GM18861 (cell line): ENCODE data around the gene AMFR.
"Not testable (repeated sequence)": the region's sequence is repeated elsewhere in the genome, so short reads cannot be mapped to it uniquely, and the experiment has no call there.

Experiments used
- ATAC-seq: cut with Tn5 transposase; IDR thresholded peaks from one replicate; pipeline ENCODE4 v1.9.1; 2021; ENCODE audit not compliant: unreplicated experiment

AMFR gene

DNA sequence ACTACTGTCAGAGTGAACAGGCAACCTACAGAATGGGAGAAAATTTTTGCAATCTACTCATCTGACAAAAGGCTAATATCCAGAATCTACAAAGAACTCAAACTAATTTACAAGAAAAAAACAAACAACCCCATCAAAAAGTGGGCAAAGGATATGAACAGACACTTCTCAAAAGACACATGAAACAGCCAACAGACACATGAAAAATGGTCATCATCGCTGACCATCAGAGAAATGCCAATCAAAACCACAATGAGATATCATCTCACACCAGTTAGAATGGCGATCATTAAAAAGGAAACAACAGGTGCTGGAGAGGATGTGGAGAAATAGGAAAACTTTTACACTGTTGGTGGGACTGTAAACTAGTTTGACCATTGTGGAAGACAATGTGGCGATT is 28.6 kb downstream of the AMFR start:
- ATAC-seq = not testable (repeated sequence)

DNA sequence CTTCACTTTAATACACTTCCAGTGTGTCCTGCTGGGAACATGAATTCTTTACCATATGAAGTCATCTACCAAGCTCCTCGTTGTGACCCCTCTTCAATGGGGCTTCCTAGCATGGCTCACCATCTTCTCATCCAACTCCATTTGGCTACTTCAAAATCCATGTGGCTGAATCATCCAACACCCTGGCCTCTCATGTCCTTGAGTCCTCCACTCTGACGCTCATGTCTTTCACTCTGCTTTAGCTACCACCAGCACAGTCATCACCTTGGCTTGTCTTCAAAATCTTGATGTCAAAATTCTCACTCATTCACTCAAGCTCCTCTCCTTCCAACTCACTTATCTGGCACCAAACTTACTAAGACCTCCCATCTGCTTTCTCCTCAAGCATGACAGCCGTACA is 35.8 kb downstream of the AMFR start:
- no peak for ATAC-seq

DNA sequence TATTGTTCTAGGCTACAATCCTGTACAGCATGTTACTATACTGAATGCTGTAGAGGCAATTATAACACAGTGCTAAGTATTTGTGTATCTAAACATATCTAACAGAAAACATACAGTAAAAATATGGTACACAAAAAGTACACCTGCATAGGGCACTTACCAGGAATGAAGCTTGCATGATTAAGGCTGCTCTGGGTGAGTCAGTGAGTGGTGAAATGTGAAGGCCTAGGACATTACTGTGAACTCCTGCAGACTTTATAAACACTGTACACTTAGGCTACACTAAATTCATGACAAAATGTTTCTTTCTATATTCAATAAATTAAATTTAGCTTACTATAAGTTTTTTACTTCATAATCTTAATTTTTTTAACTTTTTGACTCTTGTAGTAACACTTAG is 37.1 kb downstream of the AMFR start:
- no peak for ATAC-seq

DNA sequence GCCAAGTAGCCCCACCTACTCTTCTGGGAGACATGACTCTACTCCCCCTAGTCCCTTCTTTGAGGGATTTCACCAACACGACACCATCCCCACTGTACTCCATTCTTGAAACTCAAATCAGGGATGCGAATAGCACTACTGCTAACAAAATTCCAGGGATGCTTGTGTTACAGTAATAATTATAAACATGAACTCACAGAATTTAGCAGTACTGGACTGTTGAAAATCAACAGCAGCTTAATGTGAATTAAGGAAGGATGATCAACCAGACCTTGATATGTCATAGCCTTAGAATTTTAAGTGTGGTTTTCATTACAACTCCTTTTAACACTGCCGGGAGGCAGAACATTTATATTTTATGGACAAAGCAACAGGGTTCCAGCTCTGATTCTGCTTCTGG is 37.9 kb downstream of the AMFR start:
- ATAC-seq = no peak

DNA sequence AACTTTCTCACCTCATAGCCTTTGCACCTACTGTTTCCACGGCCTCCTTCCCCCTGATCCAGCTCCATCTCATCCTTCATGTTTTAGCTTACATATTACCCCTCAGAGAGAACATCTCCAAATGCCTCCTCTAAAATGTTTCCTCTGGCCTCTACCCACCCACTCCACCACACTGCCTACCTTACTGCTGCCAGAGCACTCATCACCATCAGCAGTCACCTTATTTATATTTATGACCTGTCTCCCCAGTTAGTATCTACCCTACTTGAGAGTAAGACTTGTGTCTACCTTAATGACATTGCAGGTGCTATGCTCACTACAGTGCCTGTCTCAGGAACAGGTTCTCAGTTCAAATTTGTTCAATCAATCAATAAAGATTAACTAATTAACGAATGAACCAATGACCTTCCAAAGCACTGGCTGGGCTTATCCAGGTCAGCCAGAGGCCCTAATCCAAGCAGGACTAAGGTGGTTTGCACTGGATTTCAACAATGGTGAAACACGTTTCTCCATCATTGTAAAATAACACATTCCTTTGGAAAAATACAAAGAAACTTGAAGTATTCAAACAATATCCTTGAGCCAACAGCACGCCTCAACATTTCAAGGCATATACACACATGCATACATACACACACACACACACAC is 41.1 kb downstream of the AMFR start:
- ATAC-seq = no peak

DNA sequence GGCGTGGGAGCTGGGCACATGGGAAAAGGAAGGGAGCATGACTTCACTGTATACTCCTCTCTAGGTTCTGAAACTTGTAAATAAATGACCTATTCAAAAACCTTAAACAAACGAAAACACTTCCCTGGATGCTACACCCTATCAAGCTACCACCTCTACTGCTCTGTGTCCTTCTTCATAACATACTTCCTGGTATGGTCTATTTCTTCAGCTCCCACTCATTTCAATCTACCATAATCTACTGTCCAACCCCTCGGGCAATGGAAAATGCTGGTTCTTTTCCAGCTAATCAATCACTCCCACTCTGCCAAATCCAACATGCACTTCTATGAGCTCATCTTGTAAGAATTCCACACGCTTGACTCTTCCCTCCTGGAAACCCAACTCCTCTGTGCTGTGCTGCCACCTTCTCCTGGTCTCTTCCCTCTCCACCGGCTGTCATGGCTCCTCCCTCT is 42.4 kb downstream of the AMFR start:
- no peak for ATAC-seq

DNA sequence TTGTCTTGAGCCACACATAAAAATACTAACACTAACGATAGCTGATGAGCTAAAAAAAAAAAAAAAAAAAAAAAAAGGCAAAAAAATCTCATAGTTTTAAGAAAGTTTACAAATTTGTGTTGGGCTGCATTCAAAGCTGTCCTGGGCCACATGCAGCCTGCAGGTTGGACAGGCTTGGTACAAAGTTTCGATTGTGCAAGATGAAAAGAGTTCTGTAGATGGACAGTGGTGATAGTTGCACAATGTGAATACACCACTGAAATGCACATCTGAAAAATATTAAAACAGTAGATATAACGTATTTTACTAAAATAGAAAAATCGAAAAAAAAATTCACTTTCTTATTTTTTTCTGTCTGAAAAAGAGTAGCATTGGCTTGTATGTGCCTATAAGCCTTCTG is 42.9 kb downstream of the AMFR start:
- ATAC-seq = no peak

DNA sequence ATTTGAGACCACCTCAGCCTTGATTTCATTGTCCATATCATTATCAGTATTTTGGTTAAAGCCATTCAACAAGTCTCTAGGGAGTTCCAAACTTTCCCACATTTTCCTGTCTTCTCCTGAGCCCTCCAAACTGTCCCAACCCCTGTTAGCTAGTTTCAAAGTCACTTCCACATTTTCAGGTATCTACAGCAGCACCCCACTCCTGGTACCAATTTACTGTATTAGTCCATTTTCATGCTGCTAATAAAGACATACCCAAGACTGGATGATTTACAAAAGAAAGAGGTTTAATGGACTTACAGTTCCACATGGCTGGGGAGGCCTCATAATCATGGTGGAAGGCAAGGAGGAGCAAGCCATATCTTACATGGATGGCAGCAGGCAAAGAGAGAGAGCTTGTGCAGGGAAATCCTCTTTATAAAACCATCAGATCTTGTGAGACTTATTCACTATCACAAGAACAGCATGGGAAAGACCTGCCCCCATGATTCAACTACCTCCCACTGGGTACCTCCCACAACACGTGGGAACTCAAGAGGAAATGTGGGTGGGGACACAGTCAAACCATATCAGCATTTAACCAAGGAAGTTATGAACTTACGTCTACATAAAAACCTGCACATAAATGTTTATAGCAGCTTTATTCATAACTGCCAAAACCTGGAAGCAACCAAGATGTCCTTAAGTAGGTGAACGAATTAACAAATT is 44.4 kb downstream of the AMFR start:
- not testable (repeated sequence) for ATAC-seq

DNA sequence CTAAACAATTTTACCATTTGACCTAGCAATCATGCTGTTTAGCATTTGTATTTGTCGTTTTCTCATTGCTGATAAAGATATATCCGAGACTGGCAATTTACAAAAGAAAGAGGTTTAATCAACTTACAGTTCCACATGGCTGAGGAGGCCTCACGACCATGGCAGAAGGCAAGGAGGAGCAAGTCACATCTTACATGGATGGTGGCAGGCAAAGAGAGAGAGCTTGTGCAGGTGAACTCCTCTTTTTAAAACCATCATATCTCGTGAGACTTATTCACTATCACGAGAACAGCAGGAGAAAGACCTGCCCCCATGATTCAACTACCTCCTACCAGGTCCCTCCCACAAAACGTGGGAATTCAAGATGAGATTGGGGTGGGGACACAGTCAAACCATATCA is 46.3 kb downstream of the AMFR start:
- ATAC-seq = not testable (repeated sequence)

DNA sequence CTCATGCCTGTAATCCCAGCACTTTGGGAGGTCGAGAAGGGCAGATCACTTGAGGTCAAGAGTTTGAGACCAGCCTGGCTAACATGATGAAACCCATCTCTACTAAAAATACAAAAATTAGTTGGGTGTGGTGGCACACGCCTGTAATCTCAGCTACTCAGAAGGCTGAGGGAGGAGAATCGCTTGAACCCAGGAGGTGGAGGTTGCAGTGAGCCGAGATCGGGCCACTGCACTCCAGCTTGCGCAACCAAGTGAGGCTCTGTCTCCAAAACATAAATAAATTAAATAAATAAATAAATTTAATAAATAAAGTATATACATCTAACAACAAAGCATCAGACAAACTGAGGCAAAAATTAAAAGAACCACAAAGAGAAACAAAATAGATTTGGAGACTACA is 49.6 kb downstream of the AMFR start:
- ATAC-seq = not testable (repeated sequence)

DNA sequence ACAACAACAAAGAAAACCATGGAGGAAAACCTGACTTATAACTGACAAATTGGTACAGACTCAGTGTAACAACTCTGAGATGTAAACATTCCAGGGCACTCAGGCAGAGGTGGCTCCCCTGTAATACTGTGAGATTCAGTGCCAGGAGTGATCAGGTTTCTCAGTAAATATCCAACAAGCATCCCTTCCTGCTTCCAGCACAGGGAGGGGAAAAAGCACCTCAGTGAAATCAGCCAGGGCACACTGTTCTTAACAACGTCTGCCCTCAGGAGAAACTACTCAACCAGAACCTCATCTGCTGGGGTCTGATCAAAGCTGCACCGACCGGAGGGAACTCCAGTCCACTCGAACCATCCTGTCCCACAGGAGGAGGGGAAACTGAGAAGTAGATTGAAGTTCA is 52.3 kb downstream of the AMFR start:
- no peak for ATAC-seq

DNA sequence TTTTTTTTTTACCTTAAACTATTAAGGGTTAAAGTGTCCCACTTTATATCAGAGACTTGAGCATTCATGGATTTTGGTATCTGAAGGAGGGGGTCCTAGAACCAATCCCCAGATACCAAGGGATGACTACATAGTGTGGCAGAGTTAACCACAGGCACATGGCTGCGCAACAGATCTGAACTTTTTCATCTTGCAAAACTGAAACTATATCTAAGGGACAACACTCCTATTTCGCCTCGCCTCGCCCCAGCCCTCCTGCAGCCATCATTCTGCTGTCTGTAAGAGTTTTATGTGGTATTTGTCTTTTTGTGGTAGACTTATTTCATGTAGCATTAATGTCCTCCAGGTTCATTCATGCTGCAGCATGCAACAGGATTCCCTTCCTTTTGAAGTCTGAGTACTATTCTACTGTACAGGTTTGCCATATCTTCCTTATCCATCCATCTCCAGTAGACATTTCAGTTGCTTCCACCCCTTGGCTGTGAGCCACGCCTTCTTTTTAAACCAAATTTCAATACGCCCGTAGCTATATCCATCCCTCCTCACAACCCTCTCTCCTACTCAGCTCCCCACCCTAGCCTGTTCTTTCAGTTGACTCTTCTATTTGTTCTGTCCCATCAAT is 53.2 kb downstream of the AMFR start:
- ATAC-seq = no peak

DNA sequence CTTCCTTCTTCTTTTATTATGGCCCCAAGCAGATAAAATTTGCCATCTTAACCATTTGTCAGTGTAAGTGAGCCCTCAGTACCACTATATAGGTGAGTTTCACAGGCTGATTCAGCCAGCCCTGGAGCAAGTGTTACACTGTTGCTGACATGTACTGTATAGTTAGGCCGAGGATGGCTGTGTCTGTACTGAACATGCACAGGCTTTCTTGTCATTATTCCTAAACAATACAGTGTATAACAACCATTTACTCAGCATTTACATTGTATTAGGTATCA is 53.7 kb downstream of the AMFR start:
- ATAC-seq = no peak

DNA sequence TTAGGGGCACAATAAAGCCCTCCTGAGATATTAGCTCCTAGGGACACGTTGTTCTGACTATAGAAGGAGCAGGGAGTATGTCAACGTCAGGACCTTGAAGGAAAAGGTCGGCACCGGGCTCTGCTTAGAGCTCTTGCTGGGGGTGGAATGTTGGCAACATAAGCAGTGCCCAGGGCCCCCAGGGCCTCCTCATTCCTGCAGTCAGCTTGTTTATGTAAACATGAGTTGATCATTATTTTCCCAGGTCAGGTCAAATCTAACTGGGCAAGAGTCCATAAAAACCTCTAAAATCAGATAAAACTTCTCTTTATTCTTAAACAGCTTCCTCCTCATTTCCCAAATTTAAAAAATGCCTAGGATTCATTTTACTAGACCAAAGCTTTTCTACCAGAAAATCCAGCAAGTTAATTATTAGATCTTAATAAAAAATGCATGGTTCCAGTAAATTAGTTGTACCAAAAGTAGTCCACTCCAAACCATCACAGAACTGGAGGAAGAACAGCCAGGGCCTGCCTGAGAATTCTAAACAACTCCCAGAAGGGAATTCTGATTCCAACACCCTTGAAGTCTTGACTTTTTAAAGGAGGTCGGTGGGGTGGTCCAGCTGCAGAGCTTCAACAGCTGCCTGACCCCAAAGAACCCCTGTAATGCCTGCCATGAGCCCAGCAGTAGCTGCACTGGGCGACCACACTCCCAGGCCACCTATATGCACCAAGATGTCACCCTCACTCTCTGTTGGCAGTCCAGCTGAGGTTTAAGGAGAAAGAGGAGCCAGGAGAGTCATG is 54.3 kb downstream of the AMFR start:
- no peak for ATAC-seq

DNA sequence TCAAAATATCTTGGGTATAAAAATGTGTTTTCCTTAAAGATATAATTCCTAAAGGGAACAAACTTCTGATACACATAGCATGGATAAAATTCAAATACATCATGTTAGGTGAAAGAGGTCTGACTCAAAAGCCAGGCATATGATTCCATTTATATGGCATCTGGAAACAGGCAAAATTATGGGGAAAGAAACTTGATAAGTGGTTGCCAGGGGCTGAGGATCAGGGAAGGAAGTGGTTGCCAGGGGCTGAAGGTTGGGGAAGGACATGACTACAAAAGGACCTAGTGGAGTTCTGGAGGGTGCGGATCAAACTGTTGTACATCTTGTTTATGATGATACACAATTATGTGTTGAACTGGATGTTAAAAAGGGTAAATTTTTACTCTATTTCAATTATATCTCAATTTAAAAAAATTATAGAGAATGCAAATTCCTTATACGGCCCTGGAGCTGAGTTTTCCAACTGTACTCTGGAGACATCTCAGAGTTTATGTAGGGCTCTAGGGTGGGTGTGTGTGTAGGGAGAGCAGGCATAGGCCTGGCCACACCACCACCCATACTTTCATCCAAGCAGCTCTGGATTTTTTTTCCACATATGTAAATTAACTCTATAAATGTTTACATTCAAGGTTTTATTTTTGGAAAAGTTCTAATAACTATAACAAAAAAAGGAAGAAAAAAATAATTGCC is 55.0 kb downstream of the AMFR start:
- no peak for ATAC-seq

DNA sequence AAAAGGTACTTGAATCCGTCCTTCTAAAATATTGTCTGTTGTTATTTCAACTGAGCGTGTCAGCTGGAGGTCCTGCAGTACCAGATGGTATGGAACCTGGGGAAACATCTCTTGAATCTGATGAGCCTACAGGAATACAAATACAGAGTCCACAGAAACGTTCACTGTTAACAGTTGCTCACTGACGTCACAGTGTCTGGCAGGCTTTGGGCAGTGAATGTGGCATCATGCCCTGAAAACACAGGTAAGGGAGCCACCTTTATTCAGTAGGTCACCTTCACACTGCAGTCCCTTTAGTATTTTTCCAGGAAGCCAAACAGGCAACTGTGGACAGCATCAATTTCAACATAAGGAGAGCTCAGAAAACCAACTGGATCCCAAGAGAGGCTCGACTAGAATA is 56.1 kb downstream of the AMFR start:
- ATAC-seq = no peak

DNA sequence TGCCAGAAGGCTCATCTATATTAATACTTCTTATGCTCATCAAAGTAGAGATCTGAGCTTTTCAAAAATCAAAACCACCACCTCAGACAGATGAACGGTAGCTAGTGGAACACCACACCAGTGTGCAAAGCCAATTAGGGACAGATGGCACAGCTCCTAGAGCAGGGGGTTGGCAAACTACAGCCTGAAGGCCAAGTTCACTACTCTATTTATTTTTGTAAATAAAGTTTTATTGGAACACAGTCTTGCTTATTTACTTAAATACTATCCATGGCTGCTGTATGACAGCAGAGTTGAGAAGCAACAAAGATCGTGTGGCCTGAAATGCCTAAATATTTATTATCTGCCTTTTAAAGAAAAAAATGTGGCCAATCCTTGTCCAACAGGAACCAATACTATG is 56.8 kb downstream of the AMFR start:
- no peak for ATAC-seq

DNA sequence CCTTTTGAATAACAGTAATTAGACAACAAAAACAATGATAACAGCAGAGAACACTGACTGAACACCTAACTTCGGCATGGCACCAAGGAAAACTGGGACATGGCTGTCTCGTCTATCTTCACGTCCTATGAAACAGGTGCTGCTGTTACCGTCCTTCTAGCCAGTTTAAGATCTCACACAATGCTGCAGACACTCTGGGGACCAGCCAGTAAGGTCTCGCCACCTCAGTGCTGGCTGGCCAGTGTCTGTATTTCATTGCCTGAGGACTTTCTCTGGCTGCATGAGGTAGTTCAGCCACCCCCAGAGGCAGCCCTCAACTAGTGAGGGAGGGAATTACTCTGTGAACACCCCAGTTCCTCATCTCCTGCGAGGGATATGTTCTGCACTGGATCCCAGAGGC is 57.6 kb downstream of the AMFR start:
- no peak for ATAC-seq

DNA sequence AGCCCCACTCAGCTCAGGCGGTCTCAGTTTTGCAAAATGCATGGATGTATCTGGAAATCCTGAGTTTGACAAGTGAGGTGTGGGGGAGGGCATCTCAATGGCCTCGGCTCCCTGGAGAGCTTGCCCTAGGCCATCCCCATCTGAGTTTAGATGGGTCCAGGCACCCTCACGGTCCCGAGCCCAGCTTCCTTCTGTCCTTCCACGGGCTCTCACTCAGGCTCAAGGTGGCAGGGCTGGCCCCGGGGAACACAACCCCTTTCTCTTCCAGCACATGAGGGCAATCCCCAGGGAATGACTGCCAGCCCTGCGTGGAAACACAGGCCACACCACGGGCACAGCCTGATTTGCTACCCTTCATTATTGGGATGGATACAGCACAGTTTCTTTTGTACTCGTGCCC is 58.4 kb downstream of the AMFR start:
- no peak for ATAC-seq

DNA sequence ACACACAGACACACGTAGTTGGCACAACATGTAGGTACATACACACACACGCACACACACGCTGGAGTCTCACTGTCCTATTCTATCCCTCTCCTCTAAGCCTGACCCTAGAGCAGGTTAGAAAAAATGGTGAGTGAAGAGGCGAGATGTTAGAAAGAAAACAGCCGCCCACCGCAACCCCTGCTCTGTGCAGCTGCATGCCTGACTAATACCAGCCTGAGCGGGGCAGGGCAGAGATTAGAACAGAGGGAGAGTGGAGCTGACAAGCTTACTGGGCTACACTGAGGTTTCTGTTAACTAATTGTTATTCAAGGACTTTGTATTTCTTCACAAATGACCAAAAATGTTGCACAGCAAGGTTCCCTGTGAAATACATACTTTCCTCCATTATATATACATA is 59.8 kb downstream of the AMFR start:
- no peak for ATAC-seq

DNA sequence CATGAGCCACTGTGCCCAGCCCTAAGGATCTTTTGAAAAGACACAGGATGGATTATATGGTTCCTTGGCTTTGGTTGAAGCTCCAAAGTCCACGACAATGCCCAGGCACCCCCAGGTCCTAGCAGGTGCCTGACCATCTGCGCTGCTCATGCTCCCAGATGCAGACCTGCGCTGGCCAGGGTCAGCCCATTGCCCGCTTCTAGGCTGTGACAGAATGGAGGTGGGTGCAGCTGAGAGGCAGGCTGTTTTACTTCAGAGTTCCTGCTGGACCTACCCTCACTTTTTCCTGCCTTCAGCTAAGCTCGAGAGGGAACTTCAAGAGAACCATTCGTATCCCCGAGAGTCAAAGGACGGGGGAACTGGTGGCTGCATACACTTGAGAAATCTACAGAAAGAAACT is 60.5 kb downstream of the AMFR start:
- ATAC-seq = no peak
